HuH-7.5 (cell line): Measurements from ENCODE around the gene JAZF1.
"Not testable (repeated sequence)": the region's sequence is repeated elsewhere in the genome, so short reads cannot be mapped to it uniquely, and the experiment has no call there.

ENCODE experiments used
- DNase-seq: peaks from one replicate; pipeline ENCODE4 v3.0.0; 2011; ENCODE audit warnings: low spot score

The JAZF1 gene

DNA sequence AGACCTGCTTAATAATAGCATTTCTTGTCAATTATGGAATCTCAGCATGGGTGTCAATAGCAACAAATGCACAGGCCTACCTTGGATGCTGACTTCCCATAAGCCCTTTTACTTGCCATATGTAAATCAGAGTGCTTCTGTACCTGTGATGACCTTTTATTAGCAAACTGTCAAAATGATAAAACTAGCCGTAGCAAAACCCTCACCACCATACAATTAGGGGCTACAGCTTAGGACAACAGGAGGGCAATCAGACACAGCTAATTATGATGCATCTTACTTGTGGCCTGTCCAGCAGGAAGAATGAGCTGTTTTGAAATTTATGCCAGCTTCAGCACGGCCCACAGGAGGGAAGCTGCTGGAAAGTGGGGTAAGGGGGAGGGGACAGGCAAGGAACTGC lies 239.1 kb downstream of the JAZF1 start:
- no peak for DNase-seq

DNA sequence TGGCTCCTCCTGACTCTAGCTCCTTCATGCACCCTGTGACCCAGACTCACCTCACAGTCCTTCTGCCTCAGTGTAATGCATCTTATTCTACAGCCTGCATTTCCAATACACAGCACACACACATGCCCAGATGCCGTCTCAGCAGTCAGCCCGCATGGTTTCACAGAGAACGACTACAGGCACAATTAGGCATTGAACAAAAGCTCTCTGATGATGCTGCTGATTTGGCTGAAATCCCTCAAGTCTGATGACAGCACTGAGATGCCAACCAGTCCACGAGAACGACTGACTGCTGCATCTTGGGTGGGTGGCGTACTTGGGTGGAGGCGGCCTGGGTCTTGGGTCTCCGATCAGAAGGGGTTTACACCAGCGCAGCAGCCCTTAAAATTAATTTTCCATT lies 240.3 kb downstream of the JAZF1 start:
- no peak for DNase-seq

DNA sequence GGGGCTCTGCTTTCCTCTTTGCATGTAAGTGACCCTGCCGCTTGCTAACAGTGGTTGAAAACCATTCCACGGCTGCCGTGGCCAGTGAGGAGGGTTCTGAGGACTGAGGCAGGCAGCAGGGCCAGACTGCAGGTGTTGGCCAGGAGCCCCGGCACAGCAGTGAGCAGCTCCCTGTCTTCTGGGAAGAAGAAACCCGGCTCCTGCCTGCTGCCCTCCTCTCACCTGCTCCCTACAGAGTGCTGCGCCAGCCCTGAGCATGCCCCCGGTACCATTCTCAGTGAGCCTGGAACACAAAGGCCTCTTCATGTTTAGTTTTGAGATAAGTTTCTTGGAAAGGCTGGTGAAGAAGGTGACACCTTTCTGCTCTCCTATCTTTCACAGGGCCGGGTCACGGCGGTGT lies 240.7 kb downstream of the JAZF1 start:
- DNase-seq, result no peak

DNA sequence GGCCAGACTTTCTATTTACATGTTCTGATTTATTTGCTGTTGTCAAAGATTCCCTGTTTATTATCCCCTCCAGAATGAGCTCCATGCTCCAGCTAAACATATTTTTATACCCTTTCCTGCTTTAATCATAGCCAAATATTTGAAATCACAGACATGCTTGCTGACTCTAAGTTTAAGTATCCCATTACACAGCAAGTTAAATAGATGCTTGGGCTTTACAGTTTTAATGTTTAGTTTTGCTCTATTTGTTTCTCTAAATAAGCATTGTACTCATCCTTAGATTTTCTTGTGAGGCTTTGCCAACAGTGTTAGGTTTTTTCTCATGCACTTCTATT lies 243.9 kb downstream of the JAZF1 start:
- DNase-seq, result no peak

DNA sequence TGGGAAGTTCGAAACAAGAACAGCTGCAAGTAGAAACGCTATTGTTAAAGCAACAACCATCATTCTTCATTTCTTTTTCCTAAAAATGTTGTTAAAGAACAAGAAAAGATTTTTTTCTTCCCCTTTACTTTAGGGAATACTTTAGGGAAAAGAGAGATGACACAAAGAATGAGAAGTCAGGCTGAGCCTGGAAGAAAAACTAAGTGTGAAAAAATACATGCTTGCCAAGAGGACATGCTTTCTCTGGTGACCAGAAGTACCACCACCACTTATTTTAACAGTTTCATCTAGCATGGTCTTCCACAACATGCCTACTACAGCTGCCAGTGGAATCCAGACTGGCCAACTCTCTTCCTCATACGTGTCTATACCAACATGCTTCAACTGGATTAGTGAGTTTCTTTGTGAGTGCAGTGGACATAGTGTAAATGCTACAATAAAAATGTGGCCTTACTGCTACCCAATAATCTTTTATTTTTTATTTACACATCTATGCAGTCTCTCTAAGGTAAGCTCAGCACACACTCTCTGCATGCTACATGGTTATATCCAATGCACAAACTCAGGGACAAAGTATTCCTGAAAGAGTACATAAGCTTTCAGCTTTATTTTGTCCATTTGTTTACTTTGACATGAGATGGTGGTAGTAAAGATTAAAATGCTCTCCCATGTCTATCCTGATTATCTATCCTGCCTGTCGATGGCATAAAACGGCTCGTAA lies 244.4 kb downstream of the JAZF1 start:
- no peak for DNase-seq

DNA sequence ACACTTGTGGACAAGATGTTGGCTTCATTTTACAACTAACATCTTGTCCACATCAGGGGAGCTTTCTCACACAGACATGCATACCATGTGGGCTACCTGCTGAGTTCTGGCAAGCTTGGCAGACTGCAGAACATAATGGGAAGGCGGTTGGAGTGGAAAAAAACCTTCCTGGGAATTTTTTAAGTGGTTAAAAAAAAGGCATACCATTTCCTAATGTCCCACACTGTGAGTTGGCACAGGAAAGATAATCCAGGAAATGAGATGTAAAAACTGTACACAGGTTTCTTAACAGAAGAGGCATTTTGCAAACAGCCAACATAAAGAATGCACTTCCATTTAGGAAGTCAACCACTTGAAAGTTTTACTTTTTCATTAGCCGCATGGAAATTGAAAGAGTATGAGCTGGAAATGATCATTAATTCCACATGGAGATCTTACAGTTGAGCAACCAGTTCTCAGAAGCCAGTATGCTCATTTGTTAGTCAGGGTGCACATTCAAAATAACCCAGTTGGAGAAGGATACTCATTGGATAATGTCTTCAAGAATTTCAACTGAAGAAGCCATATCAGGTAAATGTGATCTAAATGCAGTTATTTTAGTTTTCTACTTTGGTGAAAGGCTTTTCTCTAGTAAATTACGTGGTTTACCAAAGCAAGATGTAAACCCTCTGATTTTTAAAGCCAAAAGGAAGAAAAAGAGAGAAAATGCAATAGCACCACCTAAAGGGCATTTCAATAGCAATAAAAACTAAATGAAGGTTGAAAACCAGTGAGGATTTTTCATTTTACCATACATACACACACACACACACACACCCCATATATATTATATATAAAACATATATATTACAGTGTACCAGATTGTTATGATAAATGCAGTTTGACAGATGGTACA lies 246.7 kb downstream of the JAZF1 start:
- no peak for DNase-seq

DNA sequence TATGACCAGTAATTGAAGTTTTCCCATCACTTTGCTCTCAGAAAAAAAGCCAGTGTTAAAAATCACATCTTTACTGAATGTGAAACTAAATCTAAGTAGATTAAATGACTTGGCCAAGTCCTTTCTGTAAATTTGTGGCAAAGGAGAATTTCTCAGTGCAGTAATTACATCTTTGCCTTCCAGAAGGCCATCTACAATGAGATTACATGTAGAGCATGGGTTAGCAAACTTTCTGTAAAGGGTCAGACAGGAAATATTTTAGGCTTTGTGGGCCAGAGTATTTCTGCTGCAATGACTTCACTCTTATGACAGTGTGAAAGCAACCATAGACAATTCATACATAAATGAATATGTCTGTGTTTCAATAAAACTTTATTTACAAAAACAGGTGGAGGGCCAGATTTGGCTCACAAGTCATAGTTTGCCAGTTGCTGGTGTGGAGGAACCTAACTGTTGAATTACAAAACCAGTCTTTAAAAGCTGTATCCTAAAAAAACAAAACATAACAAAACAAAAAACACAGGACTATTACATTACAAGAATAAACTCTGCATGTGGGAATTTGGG lies 249.6 kb downstream of the JAZF1 start:
- no peak for DNase-seq

DNA sequence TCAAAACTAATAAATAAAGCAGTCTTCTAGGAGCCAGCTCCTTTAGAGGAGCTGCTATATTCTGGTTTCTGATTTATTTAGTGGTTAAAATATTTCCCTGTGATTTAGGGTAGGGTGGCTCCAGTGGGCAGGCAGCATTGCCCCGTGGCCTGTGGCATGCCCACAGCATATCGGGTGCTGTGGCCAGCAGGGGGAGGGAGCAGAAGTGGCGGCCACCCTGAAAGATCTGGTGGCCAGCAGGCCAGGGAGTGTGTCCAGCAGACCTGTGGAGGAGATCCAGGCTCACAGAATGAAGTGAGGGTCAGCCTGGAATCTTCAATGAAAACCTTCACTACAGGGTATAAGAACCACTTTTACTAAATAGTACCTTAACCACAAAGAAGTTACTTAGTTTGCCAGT lies 251.5 kb downstream of the JAZF1 start:
- no peak for DNase-seq

DNA sequence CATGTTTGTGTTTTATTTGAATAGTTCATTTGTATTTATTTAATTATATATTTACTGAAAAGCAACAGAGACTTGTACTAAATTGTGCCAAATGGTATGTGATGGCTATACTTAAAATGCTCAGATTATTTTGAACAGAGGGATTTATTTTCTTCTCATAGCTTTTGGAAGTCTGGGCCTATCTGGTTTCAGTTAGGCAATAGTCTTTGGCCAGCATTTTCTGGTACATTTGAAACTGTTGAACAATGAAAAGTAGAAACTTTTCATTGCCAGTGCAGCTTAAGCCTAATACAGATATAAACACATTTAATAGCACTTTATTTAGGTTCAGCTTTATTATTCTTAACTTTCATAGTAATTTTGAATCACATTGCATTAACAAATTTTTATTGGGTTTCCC lies 252.6 kb downstream of the JAZF1 start:
- DNase-seq, result no peak

DNA sequence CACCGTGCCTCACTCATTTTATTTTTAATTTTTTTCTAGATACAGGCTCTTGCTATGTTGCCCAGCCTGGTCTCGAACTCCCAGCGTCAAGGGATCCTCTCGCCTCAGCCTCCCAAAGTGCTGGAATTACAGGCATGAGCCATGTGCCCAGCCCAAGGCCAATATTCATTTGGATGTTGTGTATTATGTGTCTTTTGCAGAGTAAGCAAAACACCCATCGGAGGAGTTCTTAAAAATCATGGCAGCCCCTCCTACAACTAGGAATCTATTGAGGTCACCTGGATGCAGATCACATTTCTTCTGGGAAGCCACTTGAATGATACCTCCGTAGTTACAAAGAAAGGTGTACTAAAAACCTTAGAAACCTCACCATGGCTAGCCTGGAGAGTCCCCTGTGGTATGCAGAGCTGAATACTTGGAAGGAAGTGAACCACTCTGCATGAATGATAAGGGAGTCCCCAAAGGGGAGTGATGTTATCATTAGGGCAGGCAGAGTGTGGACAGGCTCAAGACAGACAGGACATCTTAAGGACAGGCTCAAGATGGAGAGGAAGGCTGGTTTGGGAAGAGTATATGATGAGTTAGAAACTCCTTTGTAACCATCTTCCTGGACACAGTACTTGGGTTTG lies 254.9 kb downstream of the JAZF1 start:
- no peak for DNase-seq

DNA sequence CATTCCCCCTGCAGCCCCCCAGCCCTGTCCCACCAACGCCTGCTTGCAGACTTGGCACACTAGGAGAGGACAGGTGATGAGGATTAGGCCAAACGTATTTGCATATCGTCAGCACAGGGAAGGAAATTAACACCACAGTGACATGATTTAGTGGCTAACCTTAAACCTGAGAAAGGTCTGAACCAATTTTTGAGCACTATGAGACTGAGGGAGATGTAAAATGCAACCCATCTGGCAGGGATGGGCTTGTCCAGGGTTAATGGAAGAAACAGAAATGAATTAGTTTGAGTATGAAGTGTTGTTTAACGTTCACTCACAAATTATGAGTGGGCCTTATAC lies 257.0 kb downstream of the JAZF1 start:
- DNase-seq, result no peak

DNA sequence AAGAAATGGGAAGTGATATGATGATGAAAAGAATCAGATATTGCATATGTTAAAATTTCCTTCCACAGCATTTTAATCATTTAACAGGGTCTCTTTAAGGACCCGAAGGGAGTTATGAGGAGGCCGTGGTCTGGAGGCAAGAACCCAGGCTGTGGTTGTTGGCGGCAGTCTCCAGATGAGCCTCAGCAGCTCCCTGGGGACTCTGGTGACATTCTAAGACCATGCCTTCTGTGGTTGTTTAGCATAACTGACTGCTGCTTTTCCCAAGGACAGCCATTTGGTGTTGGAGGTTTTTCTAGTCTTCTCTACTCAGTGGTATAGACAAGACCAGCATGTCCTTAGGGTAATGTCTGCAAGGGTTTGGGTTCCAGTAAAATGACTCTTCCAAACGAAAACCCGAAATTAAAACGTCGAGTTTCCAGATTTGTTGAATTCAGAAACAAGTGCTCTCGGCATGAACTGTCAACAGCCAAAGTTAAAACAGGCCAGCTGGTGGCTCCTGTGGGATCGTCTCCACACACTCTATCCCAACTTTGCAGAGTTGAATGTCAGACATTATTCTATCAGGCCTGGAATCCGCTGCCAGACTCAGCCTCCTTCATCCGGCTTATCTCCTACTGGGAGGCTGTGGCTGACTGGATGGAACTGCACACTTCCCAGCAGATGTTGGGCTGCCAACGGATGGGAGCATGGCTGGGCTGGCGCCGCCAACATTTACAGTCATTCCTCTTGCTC lies 257.5 kb downstream of the JAZF1 start:
- no peak for DNase-seq

DNA sequence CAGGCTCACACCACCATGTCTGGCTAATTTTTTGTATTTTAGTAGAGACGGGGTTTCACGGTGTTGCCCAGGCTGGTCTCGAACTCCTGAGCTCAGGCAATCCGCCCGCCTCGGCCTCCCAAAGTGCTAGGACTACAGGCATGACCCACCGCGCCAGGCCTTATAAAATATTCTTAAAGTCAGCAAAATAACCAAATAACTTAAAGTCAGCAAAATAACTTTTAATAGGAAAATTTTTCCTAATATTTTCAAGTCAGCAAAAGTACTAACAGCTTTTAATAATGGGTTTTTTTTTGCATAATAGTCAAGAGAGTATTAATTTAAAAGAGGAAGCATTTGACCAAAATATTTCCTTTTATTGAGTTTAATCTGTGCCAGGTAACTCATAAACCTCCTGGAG lies 258.2 kb downstream of the JAZF1 start:
- DNase-seq, result not testable (repeated sequence)

DNA sequence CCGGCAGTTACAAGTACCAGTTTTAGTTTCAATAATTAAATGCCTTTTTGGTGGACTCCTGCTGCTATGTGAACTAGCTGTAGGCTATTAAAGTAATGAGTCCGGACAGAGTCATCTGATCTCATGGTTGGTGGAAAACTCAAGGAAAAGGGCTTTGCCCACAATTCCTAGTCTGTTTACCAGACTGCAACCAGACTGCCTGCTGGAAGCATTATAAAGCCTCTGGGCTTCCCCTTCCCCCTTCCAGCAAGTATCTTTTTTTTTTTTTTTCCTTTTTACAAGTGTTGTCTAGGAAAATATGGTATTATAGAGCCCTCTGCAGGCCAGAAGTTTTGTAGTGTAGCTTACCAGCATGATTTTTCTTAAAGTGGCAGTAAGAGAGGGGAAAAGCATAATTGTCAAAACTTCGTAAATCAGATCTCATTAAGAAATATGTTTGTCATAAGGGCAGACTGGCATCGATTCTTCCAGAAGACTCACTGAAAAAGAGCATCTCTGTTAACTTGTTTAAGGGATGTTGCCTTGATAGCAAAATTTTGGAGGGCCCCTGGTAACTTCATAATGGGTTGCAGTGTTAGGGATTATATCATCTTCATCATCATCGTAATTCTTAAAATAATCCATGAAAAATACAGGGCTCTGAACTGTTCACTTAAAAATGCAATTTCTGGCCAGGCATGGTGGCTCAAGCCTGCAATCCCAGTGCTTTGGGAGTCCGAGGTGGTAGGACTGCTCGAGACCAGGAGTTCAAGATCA lies 259.3 kb downstream of the JAZF1 start:
- peak; percentile 39 for DNase-seq

DNA sequence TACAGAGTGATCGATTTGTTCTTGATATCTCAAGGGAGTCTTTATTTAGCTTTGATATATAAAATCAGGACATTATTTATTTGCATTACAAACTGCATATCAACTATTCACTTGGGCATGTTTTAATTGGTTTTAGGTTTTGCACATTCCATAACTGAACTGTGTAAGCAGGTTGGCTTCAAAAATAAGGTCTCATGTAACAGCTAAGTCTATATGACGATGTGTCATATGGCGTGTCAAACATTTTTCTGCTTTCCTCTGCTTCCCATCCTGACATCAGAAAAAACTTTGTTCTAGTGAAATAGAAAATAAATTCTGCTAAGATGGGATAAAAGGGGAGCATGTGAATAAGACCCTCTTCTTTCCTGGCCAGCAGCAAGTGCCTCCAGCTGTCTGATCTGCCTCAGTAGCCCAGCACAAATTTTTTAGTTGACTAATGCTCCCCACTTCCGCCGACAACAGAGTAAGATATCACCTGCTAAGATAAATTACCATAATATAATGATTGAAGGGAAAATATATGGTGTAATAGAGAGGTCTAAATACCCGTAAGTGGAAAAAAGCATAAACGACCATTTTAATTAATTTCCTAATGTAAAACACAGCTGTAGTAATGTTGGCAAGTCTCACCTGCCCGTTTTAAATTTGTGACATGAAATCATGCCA lies 260.2 kb downstream of the JAZF1 start:
- no peak for DNase-seq

DNA sequence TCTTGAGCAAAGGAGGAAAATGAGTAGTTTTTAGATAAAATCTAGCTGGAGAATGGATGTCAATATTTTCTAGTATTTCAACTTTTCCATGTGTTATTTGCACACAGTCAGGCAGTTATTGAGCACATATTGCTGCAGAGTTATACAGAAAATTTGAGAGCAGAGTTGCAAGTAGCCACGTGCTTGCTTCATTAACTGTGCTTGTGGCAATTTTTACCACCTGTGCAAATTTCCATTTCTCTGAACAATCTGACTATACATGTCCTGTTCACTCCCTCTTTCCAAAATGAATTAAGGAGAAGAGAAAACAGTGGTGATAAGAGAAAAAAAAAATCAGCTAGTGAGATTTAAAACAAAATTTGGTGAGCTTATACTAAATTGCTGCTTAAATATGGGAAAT lies 262.1 kb downstream of the JAZF1 start:
- no peak for DNase-seq

DNA sequence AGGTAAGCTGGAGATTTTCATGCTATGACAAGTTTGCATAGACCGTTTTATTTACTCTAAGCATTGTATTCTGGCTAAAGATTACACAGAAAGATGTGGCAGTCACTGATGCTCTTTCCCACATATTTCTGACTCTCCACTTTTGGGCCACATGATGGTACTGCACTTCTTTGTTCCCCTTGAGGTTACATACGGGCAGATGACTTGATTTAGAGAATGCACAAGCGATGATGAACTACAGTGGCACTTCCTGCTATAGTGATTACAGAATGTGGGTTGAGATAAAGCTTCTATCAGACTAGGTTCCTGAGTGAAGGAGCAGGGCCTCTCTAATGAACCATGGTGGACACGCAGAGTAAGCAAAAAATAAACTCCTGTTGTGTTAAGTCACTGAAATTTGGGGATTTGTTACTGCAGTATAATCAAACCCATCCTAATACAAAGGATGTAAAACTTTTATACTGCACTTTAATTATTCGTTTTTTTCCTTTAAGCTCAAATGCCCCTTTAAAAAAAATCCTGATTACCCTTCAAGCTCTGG lies 262.8 kb downstream of the JAZF1 start:
- DNase-seq, result no peak

DNA sequence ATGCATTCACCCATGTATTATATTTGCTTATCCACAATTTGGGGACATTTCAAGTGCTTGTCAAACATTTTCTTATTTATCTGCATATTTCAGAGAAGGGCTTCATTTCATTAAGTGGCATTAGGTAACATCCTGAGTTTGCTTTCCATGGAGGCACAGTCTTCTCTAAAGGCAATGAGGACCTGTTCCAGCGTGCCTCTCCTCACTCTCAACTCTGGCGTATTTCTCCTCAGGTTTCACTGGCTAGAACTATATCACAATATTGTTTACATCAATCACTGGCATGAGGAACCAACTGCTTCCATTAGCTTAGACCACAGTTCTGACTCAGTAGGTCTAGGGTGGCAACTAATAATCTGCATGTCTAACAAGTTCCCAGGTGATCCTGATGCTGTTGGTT lies 263.5 kb downstream of the JAZF1 start:
- no peak for DNase-seq

DNA sequence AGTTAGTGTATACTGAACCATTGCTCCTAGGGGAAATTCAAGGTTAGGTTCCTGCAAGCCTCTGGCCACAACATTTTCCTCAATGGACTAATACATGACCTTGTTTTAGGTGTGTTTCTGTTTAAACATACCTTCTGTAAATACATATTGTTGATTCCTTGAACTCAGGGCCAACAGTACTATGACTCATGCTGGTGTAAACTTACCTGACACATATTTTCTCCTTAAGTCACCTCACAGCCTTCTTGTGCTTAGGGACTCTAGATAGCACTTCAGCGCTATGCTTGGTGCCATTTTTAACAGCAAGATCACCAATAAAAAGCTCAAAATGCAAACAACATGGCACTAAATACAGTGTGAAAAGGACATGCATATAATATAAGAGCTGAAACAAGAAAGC lies 264.2 kb downstream of the JAZF1 start:
- DNase-seq, result no peak

DNA sequence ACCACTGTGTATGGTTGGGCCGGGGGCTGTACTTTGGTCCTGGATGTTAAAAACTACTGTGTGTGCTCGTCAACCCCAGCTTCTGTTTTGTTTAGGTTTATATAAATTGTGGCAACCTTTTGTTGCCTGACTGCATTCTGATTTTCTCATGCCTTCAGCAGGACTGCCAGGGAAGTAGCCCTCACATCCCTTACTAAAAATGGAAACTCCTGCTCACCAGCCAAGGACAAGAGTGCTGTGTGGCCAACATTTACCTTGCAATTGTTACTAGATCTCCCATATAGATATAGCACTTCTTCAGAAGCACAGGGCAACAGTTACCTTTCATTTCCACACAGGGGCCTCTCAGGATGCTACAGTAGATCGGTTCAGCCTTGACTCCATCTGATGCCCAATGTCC lies 266.2 kb downstream of the JAZF1 start:
- no peak for DNase-seq

DNA sequence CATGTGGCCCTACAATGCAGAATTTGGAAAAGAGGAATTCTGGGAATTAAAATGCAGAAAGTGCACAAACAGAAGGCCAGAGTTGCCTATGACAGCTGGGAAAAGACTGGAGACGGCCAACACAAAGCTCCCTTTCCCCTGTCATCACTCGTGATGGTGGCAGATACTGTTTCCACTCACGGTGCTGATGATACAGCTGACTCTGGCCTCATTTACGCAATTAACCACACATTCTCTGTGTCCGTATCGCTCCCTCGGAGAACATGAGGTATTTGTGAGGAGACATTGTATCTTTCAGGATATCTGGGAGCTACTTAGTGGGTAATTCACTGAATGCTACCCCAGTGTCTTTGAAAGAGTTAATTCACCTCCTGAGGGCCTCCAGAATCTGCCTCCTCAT lies 267.8 kb downstream of the JAZF1 start:
- DNase-seq, result no peak
